DMS153 (cell line): ENCODE results near the gene UGT2B7.
"Not testable (repeated sequence)": the region's sequence is repeated elsewhere in the genome, so short reads cannot be mapped to it uniquely, and the experiment has no call there.

Experiments used
- DNase-seq: peaks from one replicate; lab custom pipeline; 2025; lab: John Stamatoyannopoulos, UW

The UGT2B7 gene

DNA sequence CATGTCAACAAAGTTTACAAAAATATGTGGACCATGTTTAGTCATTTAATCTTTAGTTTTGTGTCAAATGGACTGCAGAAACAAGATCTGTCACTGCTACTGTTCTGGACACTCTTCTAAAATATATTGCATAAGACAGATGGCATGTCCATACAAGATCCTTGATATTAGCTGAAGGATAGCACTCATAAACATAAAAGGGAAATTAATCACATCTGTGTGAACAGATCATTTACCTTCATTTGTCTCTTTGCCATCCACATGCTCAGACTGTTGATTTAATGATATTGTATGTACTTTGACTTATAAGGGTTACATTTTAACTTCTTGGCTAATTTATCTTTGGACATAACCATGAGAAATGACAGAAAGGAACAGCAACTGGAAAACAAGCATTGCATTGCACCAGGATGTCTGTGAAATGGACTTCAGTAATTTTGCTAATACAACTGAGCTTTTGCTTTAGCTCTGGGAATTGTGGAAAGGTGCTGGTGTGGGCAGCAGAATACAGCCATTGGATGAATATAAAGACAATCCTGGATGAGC lies at the start of gene UGT2B7:
UGT2B7 (plus strand) TSS at position 364 of the 546 bp plus-strand sequence; CDS start at position 411, 47 bp downstream.
- DNase-seq: no peak

DNA sequence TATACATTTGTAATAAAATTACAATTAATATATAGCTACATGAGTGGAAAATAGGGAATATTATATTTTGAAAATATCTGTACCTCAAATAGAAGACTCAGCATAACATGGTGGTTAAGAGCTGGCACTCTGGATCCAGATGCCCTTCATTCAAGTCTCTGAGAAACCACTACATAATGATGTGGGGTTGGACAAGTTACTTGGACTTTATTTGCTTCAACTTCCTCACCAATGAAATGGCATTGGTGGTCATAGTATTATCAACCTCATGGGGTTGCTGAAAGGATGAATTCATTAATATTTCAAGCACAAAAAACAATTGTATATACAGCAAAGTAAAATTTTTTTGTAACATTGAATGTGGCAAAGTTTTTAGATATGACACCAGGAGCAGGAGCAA lies 46.4 kb upstream of the UGT2B7 start:
- DNase-seq: no peak

GRCh38 chr4:69050853-69051575 lies 45.3 kb upstream of the UGT2B7 start:
- not testable (repeated sequence) for DNase-seq

DNA sequence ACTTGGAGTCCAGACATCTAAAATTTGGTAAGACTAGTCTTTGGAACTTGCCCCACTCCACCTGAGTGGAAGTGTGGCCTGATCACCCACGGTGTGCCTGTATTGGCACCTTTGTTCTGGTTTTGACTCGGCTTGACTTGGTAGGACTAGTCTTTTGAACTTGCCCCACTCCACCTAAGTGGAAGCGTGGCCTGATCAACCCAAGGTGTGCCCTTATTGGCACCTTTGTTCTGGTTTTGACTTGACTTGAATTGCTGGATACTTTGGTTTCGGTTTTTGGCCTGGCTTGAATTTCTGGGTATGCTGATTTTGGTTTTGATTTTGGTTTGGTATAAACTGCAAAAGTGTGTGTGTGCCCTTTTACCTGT lies 44.7 kb upstream of the UGT2B7 start:
- DNase-seq: no peak

DNA sequence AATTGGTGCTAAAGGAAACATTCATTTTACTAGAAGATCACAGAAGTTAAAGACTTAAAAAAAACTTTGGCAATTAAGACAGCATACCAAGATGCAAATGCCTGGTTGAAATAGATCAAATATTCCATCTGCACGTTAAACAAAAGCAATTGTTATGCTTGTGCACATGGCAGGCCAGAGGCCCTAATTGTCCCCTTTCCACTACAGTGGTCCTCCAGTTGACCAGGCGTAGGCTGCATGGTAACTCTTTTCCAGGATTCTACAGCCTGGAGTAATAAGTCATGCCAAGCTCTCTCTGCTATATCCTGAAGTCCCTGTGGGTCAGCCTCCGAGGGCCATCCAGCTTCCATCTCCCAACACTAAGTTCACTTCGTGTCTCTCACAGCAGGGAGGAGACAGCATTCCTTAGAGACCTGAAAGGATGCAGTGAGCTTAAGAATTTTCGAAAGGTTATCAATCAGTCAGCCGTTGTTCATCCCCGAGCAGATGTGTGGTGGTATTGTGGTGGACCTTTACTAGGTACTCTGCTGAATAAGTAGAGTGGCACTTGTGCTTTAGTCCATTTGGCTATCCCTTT lies 42.9 kb upstream of the UGT2B7 start:
- not testable (repeated sequence) for DNase-seq

- not testable (repeated sequence) for DNase-seq
Observed at GRCh38 chr4:69054033-69054432, 42.2 kb upstream of the UGT2B7 start.

DNA sequence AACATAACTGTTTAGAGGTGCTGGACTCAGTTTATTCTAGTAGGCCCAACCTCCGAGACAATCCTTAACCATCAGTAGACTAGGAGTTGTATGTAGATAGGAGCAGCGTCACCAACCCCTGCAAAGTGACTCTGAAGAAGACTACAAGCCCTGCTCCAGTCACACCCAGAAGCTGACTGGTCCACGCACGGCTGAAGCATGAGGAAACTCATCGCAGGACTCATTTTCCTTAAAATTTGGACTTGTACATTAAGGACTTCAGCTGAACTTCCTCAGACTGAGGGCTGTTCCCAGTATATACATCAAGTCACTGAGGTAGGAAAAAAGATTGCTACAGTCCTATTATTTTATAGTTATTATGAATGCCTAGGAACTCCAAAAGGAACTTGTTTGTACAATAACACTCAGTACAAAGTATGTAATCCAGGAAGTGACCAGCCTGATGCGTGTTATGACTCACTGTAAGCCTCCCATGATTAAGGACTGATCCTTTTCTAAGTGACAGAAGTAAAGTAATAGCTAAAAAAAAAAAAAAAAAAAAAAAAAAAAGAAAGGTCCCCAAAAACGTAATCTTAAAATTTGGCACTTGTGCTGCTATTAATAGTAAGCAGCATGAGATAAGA lies 41.6 kb upstream of the UGT2B7 start:
- no peak for DNase-seq

DNA sequence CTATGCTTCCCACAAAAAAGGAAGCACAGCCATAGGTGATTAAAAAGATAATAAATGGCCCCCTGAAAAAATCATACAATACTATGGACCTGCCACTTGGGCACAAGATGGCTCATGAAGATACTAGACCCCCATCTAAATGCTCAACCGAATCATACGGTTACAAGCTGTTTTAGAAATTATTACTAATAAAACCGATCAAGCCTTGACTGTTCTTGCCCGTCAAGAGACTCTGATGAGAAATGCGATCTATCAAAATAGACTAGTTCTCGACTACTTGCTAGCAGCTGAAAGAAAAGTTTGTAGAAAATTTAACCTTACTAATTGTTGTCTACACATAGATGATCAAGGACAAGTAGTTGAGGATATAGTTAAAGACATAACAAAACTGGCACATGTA lies 40.1 kb upstream of the UGT2B7 start:
- DNase-seq: no peak

DNA sequence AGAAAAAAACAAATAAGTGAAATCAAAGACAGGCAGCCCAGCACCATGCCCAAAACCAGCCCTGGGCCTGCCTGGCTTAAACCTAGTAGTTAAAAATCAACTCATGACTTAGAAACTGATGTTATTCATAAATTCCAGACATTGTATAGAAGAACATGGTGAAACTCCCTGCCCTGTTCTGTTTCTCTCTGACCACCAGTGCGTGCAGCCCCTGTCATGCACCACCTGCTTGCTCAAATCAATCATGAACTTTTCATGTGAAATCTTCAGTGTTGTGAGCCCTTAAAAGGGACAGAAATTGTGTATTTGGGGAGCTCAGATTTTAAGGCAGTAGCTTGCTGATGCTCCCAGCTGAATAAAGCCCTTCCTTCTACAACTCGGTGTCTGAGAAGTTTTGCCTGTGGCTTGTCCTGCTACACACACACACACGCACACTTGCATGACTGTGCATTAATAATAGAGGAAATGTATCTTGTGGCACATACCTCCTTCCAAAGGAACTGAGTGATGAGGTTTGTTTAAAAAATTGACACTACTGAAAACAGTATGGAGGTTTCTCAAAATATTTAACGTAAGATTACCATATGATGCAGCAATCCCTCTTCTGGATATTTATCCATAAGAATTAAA lies 39.2 kb upstream of the UGT2B7 start:
- no peak for DNase-seq

- no peak for DNase-seq
Observed at GRCh38 chr4:69057620-69058409, 38.5 kb upstream of the UGT2B7 start.

DNA sequence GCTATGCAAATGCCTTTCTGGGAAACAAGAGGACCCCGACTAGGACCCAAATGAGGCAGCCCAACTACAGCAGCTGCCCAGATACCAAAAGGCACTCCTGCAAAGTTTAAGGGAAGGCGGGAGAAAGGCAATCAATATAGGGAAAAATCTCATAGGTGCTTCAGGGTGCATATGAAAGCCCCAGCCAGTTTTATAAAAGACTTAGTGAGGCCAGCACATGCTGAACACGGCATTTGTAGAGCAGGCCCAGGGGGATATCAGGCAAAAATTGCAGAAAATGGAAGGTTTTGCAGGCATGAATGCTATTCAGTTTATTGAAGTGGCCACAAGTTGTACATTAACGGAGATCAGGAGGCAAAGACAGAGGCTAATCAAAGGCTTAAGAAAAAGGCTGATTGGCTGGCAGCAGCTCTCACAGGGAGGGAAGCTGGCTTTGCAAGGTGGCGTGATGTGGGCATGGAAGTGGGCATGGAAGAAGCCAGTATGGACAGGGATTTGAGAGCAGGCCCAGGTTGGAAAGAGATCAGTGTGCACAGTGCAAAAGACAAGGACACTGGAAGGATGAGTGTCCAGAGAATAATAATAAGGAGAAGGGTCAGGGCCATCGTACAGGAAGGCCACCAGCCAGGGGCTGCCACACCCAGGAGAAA lies 37.7 kb upstream of the UGT2B7 start:
- no peak for DNase-seq

GRCh38 chr4:69060651-69061308 lies 35.5 kb upstream of the UGT2B7 start:
- DNase-seq: no peak

GRCh38 chr4:69064391-69064790 lies 31.9 kb upstream of the UGT2B7 start:
- DNase-seq: no peak

DNA sequence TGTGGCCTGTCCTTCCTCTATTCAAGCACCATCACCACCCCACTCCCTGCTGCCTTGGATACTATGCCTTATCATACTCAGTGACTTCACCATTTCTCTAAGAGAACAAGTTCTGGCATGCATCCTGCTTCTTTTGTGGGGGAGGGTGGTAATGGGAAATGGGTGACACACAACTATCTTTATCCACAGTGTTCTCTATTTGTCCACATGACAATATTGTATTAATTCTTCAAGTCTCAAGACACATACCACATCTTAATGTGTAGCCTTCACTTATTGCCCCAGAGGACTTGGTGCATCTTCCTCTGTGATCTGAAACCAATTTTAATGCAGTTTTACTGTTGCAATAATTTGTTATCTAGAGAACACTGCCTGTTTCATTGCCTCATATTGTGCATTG lies 29.3 kb upstream of the UGT2B7 start:
- DNase-seq: no peak

- no peak for DNase-seq
Observed at GRCh38 chr4:69069085-69069484, 27.2 kb upstream of the UGT2B7 start.

GRCh38 chr4:69070590-69070989 lies 25.7 kb upstream of the UGT2B7 start:
- no peak for DNase-seq

DNA sequence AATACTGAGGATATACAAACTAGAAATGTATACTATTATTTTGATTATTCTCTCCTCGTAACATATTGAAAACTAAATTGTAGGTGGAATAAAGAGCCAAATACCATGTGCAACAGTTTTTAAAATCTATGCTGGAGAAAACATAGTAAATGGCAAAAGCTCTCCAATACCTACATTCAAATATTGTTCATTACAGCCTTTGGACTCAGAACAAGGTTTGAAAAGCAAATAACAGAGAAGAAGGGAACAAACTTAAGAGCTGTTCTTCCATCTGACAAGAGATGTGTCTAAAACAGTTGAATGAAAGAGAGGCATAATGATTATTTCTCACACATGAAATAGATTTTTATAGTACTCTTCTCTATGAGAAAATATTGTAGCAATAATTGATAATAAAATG lies 25.0 kb upstream of the UGT2B7 start:
- no peak for DNase-seq

GRCh38 chr4:69073375-69073774 lies 22.9 kb upstream of the UGT2B7 start:
- no peak for DNase-seq

GRCh38 chr4:69075061-69075792 lies 21.0 kb upstream of the UGT2B7 start:
- no peak for DNase-seq

DNA sequence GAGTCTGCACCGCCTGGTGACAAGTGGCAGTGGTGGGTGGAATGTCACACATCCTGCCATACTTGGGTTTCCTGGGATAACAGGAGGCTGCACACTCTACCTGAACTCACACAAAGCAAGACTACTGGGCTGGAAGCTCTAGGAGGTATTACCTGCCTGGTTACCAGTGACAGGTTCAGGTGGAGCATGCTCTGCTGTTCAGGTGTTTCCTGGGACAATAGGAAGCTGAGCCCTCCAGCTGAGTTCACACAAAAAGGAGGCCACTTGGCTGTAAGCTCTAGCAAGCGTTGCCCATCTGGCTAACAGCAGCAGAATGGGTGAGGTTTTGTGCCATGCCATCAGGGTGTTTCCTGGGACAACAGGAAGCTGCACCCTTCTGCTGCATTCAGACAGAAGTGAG lies 17.4 kb upstream of the UGT2B7 start:
- DNase-seq: peak; percentile 56
